GM18508 (cell line): ENCODE data around the gene TMEM178B.

Source experiments
- ATAC-seq: cut with Tn5 transposase; IDR thresholded peaks from one replicate; pipeline ENCODE4 v1.9.1; 2021; ENCODE audit warnings: moderate number of reproducible peaks; ENCODE audit not compliant: insufficient read depth, unreplicated experiment

Gene TMEM178B

GRCh38 chr7:141484907-141485306 is 411.0 kb downstream of the TMEM178B start:
- no peak for ATAC-seq

GRCh38 chr7:141486959-141487358 is 413.1 kb downstream of the TMEM178B start:
- ATAC-seq: no peak

- no peak for ATAC-seq
Observed at GRCh38 chr7:141490474-141490873, 416.6 kb downstream of the TMEM178B start.

GRCh38 chr7:141495057-141495456 is 421.2 kb downstream of the TMEM178B start:
- no peak for ATAC-seq

- no peak for ATAC-seq
Observed at GRCh38 chr7:141497391-141497790, 423.5 kb downstream of the TMEM178B start.

GRCh38 chr7:141500608-141501007 is 426.7 kb downstream of the TMEM178B start:
- ATAC-seq: no peak

- ATAC-seq: no peak
Observed at GRCh38 chr7:141501451-141501850, 427.6 kb downstream of the TMEM178B start.

- ATAC-seq: no peak
Observed at GRCh38 chr7:141511316-141511675, 437.4 kb downstream of the TMEM178B start.

- ATAC-seq: no peak
Observed at GRCh38 chr7:141511676-141512396, 438.0 kb downstream of the TMEM178B start.

GRCh38 chr7:141512597-141512996 is 438.7 kb downstream of the TMEM178B start:
- ATAC-seq: no peak

GRCh38 chr7:141513720-141514119 is 439.9 kb downstream of the TMEM178B start:
- ATAC-seq: no peak

GRCh38 chr7:141515941-141516340 is 442.1 kb downstream of the TMEM178B start:
- ATAC-seq: no peak

- ATAC-seq: no peak
Observed at GRCh38 chr7:141519623-141520022, 445.8 kb downstream of the TMEM178B start.

GRCh38 chr7:141522657-141523342 is 448.9 kb downstream of the TMEM178B start:
- ATAC-seq: no peak

GRCh38 chr7:141525973-141526514 is 452.2 kb downstream of the TMEM178B start:
- no peak for ATAC-seq

GRCh38 chr7:141527076-141527475 is 453.2 kb downstream of the TMEM178B start:
- ATAC-seq: no peak

- no peak for ATAC-seq
Observed at GRCh38 chr7:141528399-141528798, 454.5 kb downstream of the TMEM178B start.
